PFSK-1 (cell line): ENCODE data around the gene UBE2O.

ENCODE experiments used
- POLR2AphosphoS5 ChIP-seq: IDR thresholded peaks from 2 replicates; pipeline ENCODE4 v1.6.1; 2012; ENCODE audit warnings: low read depth, mild to moderate bottlenecking, control low read depth, low read length, moderate library complexity
- SIN3A ChIP-seq: IDR thresholded peaks from 2 replicates; pipeline ENCODE4 v1.6.1; 2012; ENCODE audit warnings: mild to moderate bottlenecking, low read length, moderate library complexity, borderline replicate concordance; ENCODE audit not compliant: insufficient read depth

DNA sequence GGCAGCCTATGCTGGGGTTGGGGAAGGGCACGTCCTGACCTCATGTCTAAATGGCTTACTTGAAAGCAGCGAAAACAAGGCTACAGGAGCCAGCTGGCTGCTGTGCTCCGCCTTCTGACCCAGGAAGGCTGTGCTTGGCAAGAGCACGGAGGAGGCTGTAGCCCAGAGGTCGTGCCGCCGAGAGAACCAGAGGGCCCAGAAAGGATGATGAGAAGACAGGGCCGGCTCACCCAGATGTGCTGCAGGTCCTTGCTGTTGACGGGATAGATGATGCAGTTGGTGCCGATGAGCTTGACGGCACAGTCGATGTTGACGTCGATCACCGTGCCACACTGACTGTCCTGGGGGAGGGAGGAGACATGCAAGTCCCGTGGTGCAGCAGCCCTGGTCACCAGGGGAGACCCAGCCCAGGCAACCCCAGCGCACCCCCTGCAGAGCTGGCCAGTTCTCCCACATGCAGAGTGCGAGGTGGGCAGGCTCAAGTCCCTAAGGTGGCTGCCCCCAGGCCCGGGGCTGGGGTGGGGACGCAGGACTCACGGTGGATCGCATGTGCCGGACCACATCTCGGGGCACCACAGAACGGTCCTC lies 47.9 kb downstream of the UBE2O start:
- TF ChIP-seq SIN3A (no peak), POLR2AphosphoS5 (no peak)
